IMR-90 (cell line): Measurements from ENCODE around the gene CPSF4L. TPM values are rescaled to one million over a fixed set of nuclear protein-coding genes. Genes with fewer than 3 reads are reported as not detected.
A peak's percentile ranks its signal among the peaks of the same experiment; 100 is the strongest.

Source experiments
- ATAC-seq: fragments of 200-7000 bp; cut with Tn5 transposase; 2 replicates; pipeline ENCODE4 v1.9.1; 2020; ENCODE audit warnings: low read depth, mild to moderate bottlenecking, moderate library complexity
- BruUV-seq: library from RNA; stranded (reverse); fragments of 400-500 nt; replicated peaks from 2 replicates; lab custom pipeline; 2021; lab: Mats Ljungman, UMichigan
- CTCF ChIA-PET: fragments of 300-600 bp; formaldehyde crosslinking; extraction: SDS; loops from one replicate; lab custom pipeline; 2021; ENCODE audit warnings: antibody characterized with exemption; lab: Yijun Ruan, JAX
- POLR2A ChIA-PET: fragments of 300-600 bp; sonication (Branson Sonifier 250); formaldehyde crosslinking; loops from one replicate; lab custom pipeline; 2022; ENCODE audit warnings: antibody characterized with exemption; ENCODE audit not compliant: unreplicated experiment; lab: Charles Lee
- DNase-seq: peaks from one replicate; pipeline ENCODE4 v3.0.0; 2013
- H2AFZ ChIP-seq: replicated peaks from 2 replicates; pipeline ENCODE3; 2013; ENCODE audit warnings: low read length, mild to moderate bottlenecking; ENCODE audit not compliant: poor library complexity
- H2AK5ac ChIP-seq: 2 replicates; pipeline ENCODE4 v1.6.1; 2013; ENCODE audit warnings: low read depth, low read length, inconsistent platforms
- H2AK9ac ChIP-seq: replicated peaks from 2 replicates; pipeline ENCODE3; 2013; ENCODE audit warnings: mild to moderate bottlenecking, low read depth, low read length, moderate library complexity; ENCODE audit not compliant: poor library complexity
- H2BK120ac ChIP-seq: 2 replicates; pipeline ENCODE4 v1.6.1; 2013; ENCODE audit warnings: low read depth, low read length, inconsistent platforms
- H2BK15ac ChIP-seq: 3 replicates; pipeline ENCODE4 v1.6.1; 2013; ENCODE audit warnings: low read depth, low read length, inconsistent platforms
- H2BK20ac ChIP-seq: 2 replicates; pipeline ENCODE4 v1.6.1; 2013; ENCODE audit warnings: low read depth, mild to moderate bottlenecking, inconsistent platforms, low read length, moderate library complexity
- H2BK5ac ChIP-seq: 2 replicates; pipeline ENCODE4 v1.6.1; 2013; ENCODE audit warnings: mild to moderate bottlenecking, low read depth, low read length, inconsistent platforms; ENCODE audit not compliant: poor library complexity, severe bottlenecking
- H3K14ac ChIP-seq: replicated peaks from 2 replicates; pipeline ENCODE4 v1.6.1; 2013; ENCODE audit warnings: low read depth, low read length, inconsistent platforms
- H3K18ac ChIP-seq: 2 replicates; pipeline ENCODE4 v1.6.1; 2013; ENCODE audit warnings: low read depth, low read length, control low read depth
- H3K23ac ChIP-seq: 2 replicates; pipeline ENCODE4 v1.6.1; 2013; ENCODE audit warnings: low read depth, low read length, inconsistent platforms
- H3K27ac ChIP-seq: 2 replicates; pipeline ENCODE4 v1.5.1; 2013; ENCODE audit warnings: mild to moderate bottlenecking, control low read depth, low read length; ENCODE audit not compliant: insufficient read depth
- H3K27me3 ChIP-seq: 2 replicates; pipeline ENCODE4 v1.6.1; 2013; ENCODE audit warnings: low read length; ENCODE audit not compliant: control insufficient read depth, insufficient read depth
- H3K36me3 ChIP-seq: 2 replicates; pipeline ENCODE4 v1.6.1; 2013; ENCODE audit warnings: low read length, mixed read lengths; ENCODE audit not compliant: control insufficient read depth, insufficient read depth
- H3K4ac ChIP-seq: 2 replicates; pipeline ENCODE4 v1.6.1; 2013; ENCODE audit warnings: low read depth, low read length, inconsistent platforms
- H3K4me1 ChIP-seq: 2 replicates; pipeline ENCODE4 v1.6.1; 2013; ENCODE audit warnings: low read length, mixed read lengths; ENCODE audit not compliant: control insufficient read depth, insufficient read depth
- H3K4me2 ChIP-seq: 2 replicates; pipeline ENCODE4 v1.6.1; 2013; ENCODE audit warnings: low read depth, mild to moderate bottlenecking, control low read depth, low read length, moderate library complexity
- H3K4me3 ChIP-seq: 2 replicates; pipeline ENCODE4 v1.5.1; 2013; ENCODE audit warnings: low read depth, mild to moderate bottlenecking, control low read depth, low read length, moderate library complexity; ENCODE audit not compliant: insufficient read depth
- H3K56ac ChIP-seq: 2 replicates; pipeline ENCODE4 v1.6.1; 2013; ENCODE audit warnings: low read length, inconsistent platforms; ENCODE audit not compliant: insufficient read depth; ENCODE audit errors: extremely low read depth
- H3K79me1 ChIP-seq, 2 experiments: 2 replicates each; pipeline ENCODE4 v1.6.1; 2013; ENCODE audit warnings: low read length in 2 of 2, inconsistent platforms in 1 of 2, low read depth in 1 of 2
- H3K9ac ChIP-seq: 2 replicates; pipeline ENCODE4 v1.6.1; 2013; ENCODE audit warnings: low read depth, low read length, control low read depth
- H3K9me1 ChIP-seq: 2 replicates; pipeline ENCODE4 v1.6.1; 2013; ENCODE audit warnings: low read length, inconsistent platforms; ENCODE audit not compliant: insufficient read depth
- H3K9me3 ChIP-seq: 2 replicates; pipeline ENCODE4 v1.6.1; 2013; ENCODE audit warnings: low read length; ENCODE audit not compliant: control insufficient read depth, insufficient read depth
- H4K20me1 ChIP-seq: 2 replicates; pipeline ENCODE4 v1.6.1; 2013; ENCODE audit warnings: low read length, inconsistent platforms; ENCODE audit not compliant: insufficient read depth
- H4K5ac ChIP-seq: 2 replicates; pipeline ENCODE4 v1.6.1; 2013; ENCODE audit warnings: mild to moderate bottlenecking, low read depth, low read length, control low read depth
- H4K8ac ChIP-seq, 2 experiments: 2 replicates each; pipeline ENCODE4 v1.6.1; 2013; ENCODE audit warnings: low read depth in 2 of 2, low read length in 2 of 2, control low read depth in 1 of 2, inconsistent platforms in 1 of 2
- H4K91ac ChIP-seq: 2 replicates; pipeline ENCODE4 v1.6.1; 2013; ENCODE audit warnings: low read depth, low read length, inconsistent platforms; ENCODE audit not compliant: insufficient read depth
- BHLHE40 ChIP-seq: fragments of 150-350 bp; IDR thresholded peaks from 2 replicates; pipeline ENCODE4 v1.6.1; 2016; ENCODE audit warnings: mild to moderate bottlenecking, low read depth, low read length
- FOS ChIP-seq: fragments of 150-350 bp; IDR thresholded peaks from 2 replicates; pipeline ENCODE4 v1.6.1; 2016; ENCODE audit warnings: low read depth, low read length
- WGBS, 2 experiments: methylation state at CpG; one replicate each; pipeline versions ENCODE4 v1.1.5 to v1.1.7; 2013; ENCODE audit warnings: missing lambda C conversion rate in 2 of 2; ENCODE audit not compliant: insufficient read length in 1 of 2; ENCODE audit errors: extremely low coverage in 2 of 2; 5-methylcytosine and 5-hydroxymethylcytosine counted together
- dilution Hi-C: fragments of 300-500 bp; cut with HindIII; formaldehyde crosslinking; loops from one replicate; pipeline ENCODE4 v1.14.3; 2018; ENCODE audit warnings: low sequenced_read_pairs; ENCODE audit not compliant: unreplicated experiment
- in situ Hi-C: fragments of 300-500 bp; cut with MboI; formaldehyde crosslinking; loops from 3 replicates; pipeline ENCODE4 v1.14.3; 2019; ENCODE audit warnings: low sequenced_read_pairs, inconsistent platforms, mixed read lengths
- intact Hi-C: fragments of 100-400 bp; cut with micrococcal nuclease; formaldehyde crosslinking; loops from 2 replicates; pipeline ENCODE4 v1.10.0; 2022
- polyA plus RNA-seq, 3 experiments: library from polyadenylated mRNA; depleted of rRNA; stranded (reverse); fragments of >200 nt; gene quantifications; 2 replicates each; pipeline ENCODE4 v1.2.3, GENCODE V29; 2012; ENCODE audit warnings: low replicate concordance in 1 of 3
- total RNA-seq: library from RNA; depleted of rRNA; stranded (reverse); fragments of >200 nt; gene quantifications from 2 replicates; pipeline ENCODE4 v1.2.3, GENCODE V29; 2012
- TF ChIP-seq, protein P1 (sequence below): fragments of 150-350 bp; IDR thresholded peaks from 2 replicates; pipeline ENCODE4 v1.6.1; 2017; ENCODE audit warnings: mild to moderate bottlenecking, antibody characterized with exemption, low read length, low read depth

CPSF4L gene
- total and polyA plus RNA-seq, 2 of the 4 experiments (the other 2 are of a cell fraction): not detected

DNA sequence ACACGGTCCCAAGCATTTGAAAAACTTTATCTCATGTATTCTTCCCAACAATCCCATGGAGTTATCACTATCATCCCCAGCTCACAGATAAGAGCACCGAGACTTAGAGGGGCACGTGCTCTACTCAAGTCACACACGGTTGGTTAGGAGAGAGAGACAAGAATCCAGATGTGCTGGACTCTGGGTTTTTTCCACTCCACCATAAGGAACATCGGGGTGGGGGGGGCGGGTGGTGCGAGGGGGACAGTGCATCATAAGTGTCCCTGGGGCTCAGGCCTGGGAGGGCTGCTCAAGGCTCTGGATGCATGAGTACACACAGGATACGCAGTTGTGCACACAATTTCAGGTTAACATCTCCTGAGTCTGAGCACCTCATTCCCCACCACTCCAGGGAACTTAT is 42.8 kb upstream of the CPSF4L start:
- no TSS peak for BruUV-seq
- Histone ChIP-seq H2BK5ac (peak overlapping the region; percentile 86), H4K20me1 (peaks cover 20% of the 10 kb centered on the region), H3K18ac (peak overlapping the region; percentile 53), H2AK9ac (peak overlapping the region; percentile 92), H4K91ac (peak overlapping the region; percentile 96), H3K79me1 (peaks cover 17 to 61% of the 10 kb centered on the region in 2 experiments), H2BK120ac (peak overlapping the region; percentile 92), H2BK20ac (peak overlapping the region; percentile 85), H3K4ac (peak overlapping the region; percentile 98), H3K36me3 (peaks cover 6% of the 10 kb centered on the region; the same call in 1 of the 2 replicates), H3K27me3 (no peaks in the 10 kb centered on the region), H3K27ac (peak overlapping the region; percentile 90), H3K9ac (peak overlapping the region; percentile 74), H4K8ac (peak overlapping the region; percentile 90 to 99), H2BK15ac (peak overlapping the region; percentile 71), H2AFZ (no peak overlapping the region), H3K23ac (peak overlapping the region; percentile 97), H3K14ac (peak overlapping the region; percentile 92), H3K4me2 (peak overlapping the region; percentile 85), H2AK5ac (peak overlapping the region; percentile 99), H3K4me3 (no peak overlapping the region), H4K5ac (peak overlapping the region; percentile 66), H3K4me1 (peaks cover 41% of the 10 kb centered on the region), H3K9me1 (peaks cover 20% of the 10 kb centered on the region), H3K56ac (peak overlapping the region; percentile 95; the same call in 1 of the 2 replicates), H3K9me3 (no peaks in the 10 kb centered on the region)
- intact Hi-C loops (no loop called here), dilution Hi-C loops (no loop called here), in situ Hi-C loops (no loop called here)
- peak; percentile 51; the same call in 1 of the 2 replicates for TF ChIP-seq BHLHE40
- TF ChIP-seq, protein P1, sequence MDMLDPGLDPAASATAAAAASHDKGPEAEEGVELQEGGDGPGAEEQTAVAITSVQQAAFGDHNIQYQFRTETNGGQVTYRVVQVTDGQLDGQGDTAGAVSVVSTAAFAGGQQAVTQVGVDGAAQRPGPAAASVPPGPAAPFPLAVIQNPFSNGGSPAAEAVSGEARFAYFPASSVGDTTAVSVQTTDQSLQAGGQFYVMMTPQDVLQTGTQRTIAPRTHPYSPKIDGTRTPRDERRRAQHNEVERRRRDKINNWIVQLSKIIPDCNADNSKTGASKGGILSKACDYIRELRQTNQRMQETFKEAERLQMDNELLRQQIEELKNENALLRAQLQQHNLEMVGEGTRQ: peak; percentile 56; the same call in 1 of the 2 replicates
- TF ChIP-seq FOS: no peak
- no CpG with 5 or more reads among the region's 8 CpGs for WGBS, 2 experiments
- DNase-seq (no peak), ATAC-seq (no peak)
- ChIA-PET CTCF (no interaction called here), POLR2A (no interaction called here)
